ENCODE results near the gene GABRB2.

The GABRB2 gene

DNA sequence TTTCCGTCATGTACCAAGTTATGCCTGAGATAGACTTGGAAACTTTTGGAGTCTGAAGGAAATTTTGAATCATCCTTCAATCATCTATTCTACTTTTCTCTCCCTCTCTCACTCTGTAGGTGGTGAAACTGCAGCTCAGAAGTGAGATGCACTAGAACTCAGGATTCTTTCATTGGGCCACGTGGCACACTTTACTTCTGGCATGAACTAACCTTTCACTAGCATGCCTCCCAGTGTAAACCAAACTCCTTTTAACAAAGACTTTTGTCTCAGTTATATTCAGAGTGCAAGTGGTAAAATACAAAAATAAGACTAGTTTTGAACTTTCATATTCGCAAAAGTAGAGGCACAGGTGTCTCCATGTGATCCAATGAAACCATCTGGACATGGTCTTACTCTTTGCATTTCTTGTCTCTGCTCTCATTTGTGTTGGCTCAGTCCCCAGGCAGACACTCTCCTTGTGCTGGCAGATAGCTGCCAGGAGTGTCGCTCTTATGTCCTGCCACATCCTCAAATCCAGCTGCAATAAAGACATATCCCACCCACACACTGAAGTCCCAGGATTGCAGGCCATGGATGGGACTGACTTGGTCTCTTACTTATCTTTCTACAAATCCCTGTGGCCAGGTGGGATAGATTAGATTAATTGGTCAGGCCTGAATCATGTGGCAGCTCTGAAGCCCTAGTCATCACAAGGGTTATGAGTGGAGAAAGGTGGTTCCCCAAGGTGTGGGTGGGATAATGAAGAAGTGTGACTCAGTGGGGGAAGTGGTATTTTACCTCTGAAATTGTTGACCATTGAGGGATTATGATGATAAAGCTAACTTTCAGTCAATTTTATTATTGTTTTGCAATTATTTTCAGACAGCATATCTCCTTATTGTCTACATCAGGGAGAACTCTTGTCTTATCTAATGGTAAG is 267.5 kb downstream of the GABRB2 start:
- H3K4me1 ChIP-seq = no peaks in the 10 kb centered on the region
- no peaks in the 10 kb centered on the region for H3K27me3 ChIP-seq
- H3K4me3 ChIP-seq (ENCODE audit: low read depth, low read length) = no peak overlapping the region
- H3K36me3 ChIP-seq = no peaks in the 10 kb centered on the region
- H3K9me3 ChIP-seq = no peaks in the 10 kb centered on the region
- TF ChIP-seq CTCF (IDR thresholded peaks at IDR 0.05; ENCODE audit: low read depth, low read length) = no peak
- no peak for DNase-seq

- no peak for TF ChIP-seq CTCF (IDR thresholded peaks at IDR 0.05; ENCODE audit: low read depth, low read length)
Measured at GRCh38 chr5:161277011-161277410, 269.5 kb downstream of the GABRB2 start.

GRCh38 chr5:161274951-161275350 is 271.6 kb downstream of the GABRB2 start:
- H3K4me3 ChIP-seq (ENCODE audit: low read depth, low read length) = no peak overlapping the region
- no peak for TF ChIP-seq CTCF (IDR thresholded peaks at IDR 0.05; ENCODE audit: low read depth, low read length)

More at GRCh38 chr5:161277011-161277410, 269.5 kb downstream of the GABRB2 start:
- H3K9me3 ChIP-seq = no peaks in the 10 kb centered on the region
- no peaks in the 10 kb centered on the region for H3K36me3 ChIP-seq
- H3K4me3 ChIP-seq (ENCODE audit: low read depth, low read length) = no peak overlapping the region
- DNase-seq = no peak
- no peaks in the 10 kb centered on the region for H3K4me1 ChIP-seq
- no peaks in the 10 kb centered on the region for H3K27me3 ChIP-seq

GRCh38 chr5:161273410-161273809 is 273.1 kb downstream of the GABRB2 start:
- no peak for DNase-seq

More at GRCh38 chr5:161274951-161275350, 271.6 kb downstream of the GABRB2 start:
- no peaks in the 10 kb centered on the region for H3K36me3 ChIP-seq
- H3K9me3 ChIP-seq = no peaks in the 10 kb centered on the region
- no peak for DNase-seq
- no peaks in the 10 kb centered on the region for H3K27me3 ChIP-seq
- no peaks in the 10 kb centered on the region for H3K4me1 ChIP-seq

DNA sequence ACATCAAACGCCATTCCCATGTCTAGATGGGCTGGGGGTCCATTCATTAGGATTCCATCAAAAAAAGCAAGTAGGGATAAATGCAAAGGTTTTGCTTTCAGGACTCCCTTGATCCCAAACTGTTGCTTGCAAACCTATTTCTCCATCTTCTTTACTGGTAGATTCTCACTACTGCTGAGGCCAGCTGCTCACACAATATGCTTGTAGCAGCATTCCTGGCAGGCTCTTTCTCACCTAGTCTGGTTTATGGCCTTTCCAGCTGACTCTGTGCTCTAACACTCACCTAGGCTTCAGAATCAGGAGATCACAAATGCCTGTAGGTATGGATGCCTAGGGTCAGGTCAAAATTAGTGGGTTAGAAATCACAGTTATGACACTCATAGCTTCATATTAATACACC is 274.7 kb downstream of the GABRB2 start:
- H3K9me3 ChIP-seq = no peaks in the 10 kb centered on the region
- H3K36me3 ChIP-seq = no peaks in the 10 kb centered on the region
- no peak for DNase-seq

More at GRCh38 chr5:161273410-161273809, 273.1 kb downstream of the GABRB2 start:
- no peaks in the 10 kb centered on the region for H3K9me3 ChIP-seq
- no peak overlapping the region for H3K4me3 ChIP-seq (ENCODE audit: low read depth, low read length)
- H3K4me1 ChIP-seq = no peaks in the 10 kb centered on the region
- no peak for TF ChIP-seq CTCF (IDR thresholded peaks at IDR 0.05; ENCODE audit: low read depth, low read length)
- H3K36me3 ChIP-seq = no peaks in the 10 kb centered on the region
- no peaks in the 10 kb centered on the region for H3K27me3 ChIP-seq

More for the DNA sequence above, 274.7 kb downstream of the GABRB2 start:
- H3K4me1 ChIP-seq = no peaks in the 10 kb centered on the region
- TF ChIP-seq CTCF (IDR thresholded peaks at IDR 0.05; ENCODE audit: low read depth, low read length) = no peak
- H3K27me3 ChIP-seq = no peaks in the 10 kb centered on the region
- no peak overlapping the region for H3K4me3 ChIP-seq (ENCODE audit: low read depth, low read length)

Measured in BE2C (cell line).